SW480 (cell line): ENCODE measurements around the gene SLIT3.

Experiments used
- DNase-seq: peaks from one replicate; pipeline ENCODE4 v3.0.0-alpha.2; 2016; ENCODE audit warnings: low spot score

The SLIT3 gene

GRCh38 chr5:169104937-169105494, 195.9 kb downstream of the SLIT3 start:
- DNase-seq: no peak

- no peak for DNase-seq
Measured at GRCh38 chr5:169103586-169104181, 197.3 kb downstream of the SLIT3 start.

GRCh38 chr5:169101966-169102365, 199.0 kb downstream of the SLIT3 start:
- no peak for DNase-seq

GRCh38 chr5:169100735-169101075, 200.2 kb downstream of the SLIT3 start:
- peak; percentile 59 for DNase-seq

- DNase-seq: no peak
Measured at GRCh38 chr5:169099801-169100734, 200.9 kb downstream of the SLIT3 start.

- no peak for DNase-seq
Measured at GRCh38 chr5:169098331-169099121, 202.4 kb downstream of the SLIT3 start.

GRCh38 chr5:169097374-169098326, 203.3 kb downstream of the SLIT3 start:
- no peak for DNase-seq

GRCh38 chr5:169095976-169096375, 205.0 kb downstream of the SLIT3 start:
- DNase-seq: no peak

- DNase-seq: peak; percentile 43
Measured at GRCh38 chr5:169095410-169095960, 205.5 kb downstream of the SLIT3 start.

GRCh38 chr5:169094586-169095409, 206.1 kb downstream of the SLIT3 start:
- peak; percentile 93 for DNase-seq

- DNase-seq: no peak
Measured at GRCh38 chr5:169091396-169091980, 209.5 kb downstream of the SLIT3 start.

- no peak for DNase-seq
Measured at GRCh38 chr5:169089343-169089742, 211.6 kb downstream of the SLIT3 start.

- no peak for DNase-seq
Measured at GRCh38 chr5:169088028-169088725, 212.8 kb downstream of the SLIT3 start.

- peak; percentile 77 for DNase-seq
Measured at GRCh38 chr5:169085636-169086035, 215.3 kb downstream of the SLIT3 start.

GRCh38 chr5:169085212-169085611, 215.7 kb downstream of the SLIT3 start:
- peak; percentile 52 for DNase-seq

- DNase-seq: no peak
Measured at GRCh38 chr5:169084775-169085174, 216.2 kb downstream of the SLIT3 start.

- peak; percentile 89 for DNase-seq
Measured at GRCh38 chr5:169083394-169084018, 217.4 kb downstream of the SLIT3 start.

- DNase-seq: no peak
Measured at GRCh38 chr5:169081000-169081724, 219.8 kb downstream of the SLIT3 start.
